GM12874 (cell line): ENCODE data around the gene COL9A1.

Experiments
- TF ChIP-seq, protein P1 (sequence below): IDR thresholded peaks from 2 replicates; pipeline ENCODE4 v1.5.1; 2011; ENCODE audit warnings: low read depth, mild to moderate bottlenecking, control low read depth, low read length, moderate library complexity; ENCODE audit not compliant: insufficient read depth

Gene COL9A1

DNA sequence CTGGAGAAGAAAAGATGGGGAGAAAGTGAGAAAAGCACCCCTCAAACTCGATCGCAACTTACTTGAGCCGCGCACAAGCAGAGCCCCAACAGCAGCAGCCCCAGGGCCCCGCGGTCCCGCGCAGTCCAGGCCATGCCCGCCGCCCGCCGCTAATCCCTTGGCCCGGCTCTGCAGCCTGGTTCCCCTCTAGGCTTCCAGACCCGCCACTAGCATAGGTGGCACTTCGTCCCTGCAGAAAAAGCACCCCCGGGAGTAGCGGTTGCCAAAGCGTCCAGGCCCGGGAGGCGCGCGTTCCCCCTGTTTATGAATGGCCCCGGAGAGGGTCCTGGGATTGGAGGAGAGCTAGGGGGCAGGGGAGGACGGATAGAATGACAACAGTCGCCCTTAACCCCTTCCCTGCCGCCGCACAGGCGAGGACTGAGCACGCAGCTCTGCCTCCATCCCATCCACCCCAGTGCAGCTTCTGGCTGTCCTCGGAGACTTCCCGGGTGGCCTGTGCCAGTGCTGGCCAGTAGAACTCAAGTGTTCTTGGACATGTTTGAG, 19.9 kb downstream of the COL9A1 start:
- TF ChIP-seq, protein P1, sequence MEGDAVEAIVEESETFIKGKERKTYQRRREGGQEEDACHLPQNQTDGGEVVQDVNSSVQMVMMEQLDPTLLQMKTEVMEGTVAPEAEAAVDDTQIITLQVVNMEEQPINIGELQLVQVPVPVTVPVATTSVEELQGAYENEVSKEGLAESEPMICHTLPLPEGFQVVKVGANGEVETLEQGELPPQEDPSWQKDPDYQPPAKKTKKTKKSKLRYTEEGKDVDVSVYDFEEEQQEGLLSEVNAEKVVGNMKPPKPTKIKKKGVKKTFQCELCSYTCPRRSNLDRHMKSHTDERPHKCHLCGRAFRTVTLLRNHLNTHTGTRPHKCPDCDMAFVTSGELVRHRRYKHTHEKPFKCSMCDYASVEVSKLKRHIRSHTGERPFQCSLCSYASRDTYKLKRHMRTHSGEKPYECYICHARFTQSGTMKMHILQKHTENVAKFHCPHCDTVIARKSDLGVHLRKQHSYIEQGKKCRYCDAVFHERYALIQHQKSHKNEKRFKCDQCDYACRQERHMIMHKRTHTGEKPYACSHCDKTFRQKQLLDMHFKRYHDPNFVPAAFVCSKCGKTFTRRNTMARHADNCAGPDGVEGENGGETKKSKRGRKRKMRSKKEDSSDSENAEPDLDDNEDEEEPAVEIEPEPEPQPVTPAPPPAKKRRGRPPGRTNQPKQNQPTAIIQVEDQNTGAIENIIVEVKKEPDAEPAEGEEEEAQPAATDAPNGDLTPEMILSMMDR: no peak

DNA sequence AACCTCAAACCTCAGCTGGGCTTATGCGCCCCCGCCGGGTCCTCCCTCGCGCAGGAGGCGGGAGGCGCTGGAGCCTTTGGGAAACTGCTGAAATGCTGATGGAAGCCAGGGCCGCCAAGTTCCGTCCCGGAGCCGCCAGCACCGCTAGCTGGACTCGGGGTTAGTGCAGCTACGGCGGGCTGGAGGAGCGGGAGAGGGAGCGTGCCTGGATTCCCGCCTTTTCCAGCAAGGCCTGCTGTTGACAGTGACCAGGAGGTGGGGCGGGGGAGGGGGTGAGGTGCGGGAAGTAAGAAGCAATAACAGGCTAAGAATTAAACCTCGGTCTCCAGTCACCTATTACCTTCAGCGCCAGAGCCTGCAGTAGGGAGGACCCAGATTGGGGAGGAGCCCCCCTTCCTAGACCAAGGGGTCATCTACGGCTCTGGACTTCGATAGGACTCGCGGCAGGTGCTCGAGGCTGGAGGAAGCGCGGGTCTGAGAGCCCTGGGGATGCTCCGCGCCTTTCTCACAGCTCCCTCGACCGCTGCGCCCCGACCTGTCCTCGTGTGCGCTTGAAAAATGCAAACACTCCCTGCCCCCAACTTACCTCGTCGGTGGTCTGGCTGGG, 20.5 kb downstream of the COL9A1 start:
- TF ChIP-seq, protein P1: no peak

DNA sequence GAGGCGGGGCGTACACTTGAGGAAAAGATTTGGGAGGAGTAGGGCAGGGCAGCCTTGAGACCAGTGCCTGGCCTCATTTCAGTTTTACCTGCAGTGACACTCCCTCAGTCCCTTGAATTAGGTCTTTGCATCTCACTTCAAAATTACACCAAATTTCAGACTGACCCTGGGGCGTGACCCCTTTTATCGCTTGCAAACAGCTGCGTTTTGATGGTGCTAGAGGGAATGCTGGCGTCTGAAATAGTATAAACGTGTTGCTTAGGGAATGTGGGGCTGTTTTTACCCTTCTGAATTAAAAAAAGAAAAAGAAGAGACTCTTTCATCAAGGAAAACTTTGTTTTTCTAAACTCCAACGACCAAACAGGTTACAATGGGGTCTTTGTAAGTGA, 21.0 kb downstream of the COL9A1 start:
- TF ChIP-seq, protein P1: no peak

DNA sequence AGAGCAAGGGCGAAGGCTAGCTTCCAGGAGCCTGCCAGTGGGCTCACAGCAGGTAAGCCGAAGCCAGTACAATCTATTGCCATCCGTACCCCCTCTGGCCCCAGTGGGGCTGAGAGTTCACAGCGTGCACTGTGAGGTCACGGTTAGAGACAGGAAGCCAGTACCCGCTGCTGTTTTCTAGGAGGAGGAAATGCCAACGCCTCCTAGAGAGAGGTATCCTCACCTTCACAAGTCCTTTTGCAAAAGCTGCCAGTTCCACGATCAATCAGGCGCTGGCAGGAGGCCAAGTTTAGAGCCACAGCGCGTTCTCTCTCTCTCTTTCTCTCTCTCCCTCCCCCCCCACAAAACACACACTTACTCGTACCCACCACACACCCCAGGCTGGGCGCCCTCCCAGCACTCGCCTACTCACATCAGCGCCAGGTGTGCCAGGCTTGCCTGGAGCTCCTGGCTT, 22.5 kb downstream of the COL9A1 start:
- TF ChIP-seq, protein P1: no peak

DNA sequence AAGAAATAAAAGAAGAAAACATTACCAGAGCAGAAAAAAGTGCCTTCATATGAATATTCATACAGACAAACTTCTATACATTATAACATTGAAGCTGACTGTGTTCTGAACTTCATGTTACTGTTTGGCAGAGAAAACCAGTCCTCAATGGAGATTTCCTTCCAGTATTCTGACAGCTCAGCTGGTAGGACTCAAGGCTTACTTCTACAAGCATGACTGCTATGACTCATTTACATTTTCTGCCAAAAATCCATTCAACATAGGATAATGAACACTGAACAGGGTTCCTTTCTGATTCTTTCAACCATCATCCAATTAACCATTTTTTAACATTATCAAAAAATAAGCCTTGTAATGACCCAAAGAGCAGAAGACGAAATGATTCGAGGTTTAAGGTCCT, 25.4 kb downstream of the COL9A1 start:
- TF ChIP-seq, protein P1: no peak

DNA sequence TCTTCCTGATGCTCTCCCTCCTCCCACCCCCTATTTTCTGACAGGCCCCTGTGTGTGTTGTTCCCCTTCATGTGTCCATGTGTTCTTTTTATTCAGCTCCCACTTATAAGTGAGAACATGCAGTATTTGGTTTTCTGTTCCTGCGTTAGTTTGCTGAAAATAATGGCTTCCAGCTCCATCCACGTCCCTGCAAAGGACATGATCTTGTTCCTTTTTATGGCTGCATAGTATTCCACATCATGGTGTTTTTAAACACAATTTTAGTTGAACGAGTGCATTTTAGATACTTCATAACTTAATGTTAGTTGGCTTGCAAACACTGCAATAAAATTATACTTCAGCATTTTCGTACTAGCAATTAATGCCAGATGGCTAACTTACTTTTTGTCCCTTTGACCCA, 28.5 kb downstream of the COL9A1 start:
- TF ChIP-seq, protein P1: no peak

DNA sequence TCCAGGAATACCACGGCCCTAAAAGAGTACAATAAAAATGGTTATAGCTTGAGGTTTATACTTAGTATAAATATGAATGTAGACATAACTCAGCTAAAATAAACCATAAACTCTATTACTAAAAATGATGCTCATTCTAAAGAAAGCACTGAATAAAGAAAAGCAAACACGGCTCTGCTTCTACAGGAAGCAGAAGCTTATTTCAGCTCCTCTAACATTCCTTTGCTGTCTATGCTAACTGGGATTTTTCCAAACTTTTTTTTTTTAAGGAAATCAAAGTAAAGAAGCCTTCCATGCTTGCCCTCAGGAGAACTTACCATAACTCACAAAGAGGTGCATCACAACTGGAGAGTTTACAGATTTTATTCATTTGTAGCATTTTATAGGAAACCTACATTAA, 30.8 kb downstream of the COL9A1 start:
- TF ChIP-seq, protein P1: no peak
